Calu3 (cell line): ENCODE measurements around the gene KIF3C. TPM values are rescaled to one million over a fixed set of nuclear protein-coding genes. Genes with fewer than 3 reads are reported as not detected.

ENCODE experiments used
- BruUV-seq: library from RNA; stranded (reverse); fragments of 400-500 nt; replicated peaks from 2 replicates; lab custom pipeline; 2021; lab: Mats Ljungman, UMichigan
- CTCF ChIA-PET: fragments of 300-600 bp; sonication (Branson Sonifier 250); formaldehyde crosslinking; loops from one replicate; lab custom pipeline; 2022; ENCODE audit warnings: antibody characterized with exemption; lab: Charles Lee
- DNase-seq: peaks from one replicate; pipeline ENCODE4 v3.0.0; 2022
- H3K27ac Mint-ChIP-seq: one replicate; pipeline ENCODE4 v1.8.0; 2022; ENCODE audit warnings: mixed read lengths; ENCODE audit not compliant: unreplicated experiment
- H3K27me3 Mint-ChIP-seq: one replicate; pipeline ENCODE4 v1.8.0; 2022; ENCODE audit warnings: mixed read lengths; ENCODE audit not compliant: unreplicated experiment
- H3K36me3 Mint-ChIP-seq: one replicate; pipeline ENCODE4 v1.8.0; 2022; ENCODE audit warnings: mild to moderate bottlenecking, moderate library complexity, mixed read lengths; ENCODE audit not compliant: insufficient read depth, unreplicated experiment
- H3K4me1 Mint-ChIP-seq: one replicate; pipeline ENCODE4 v1.8.0; 2022; ENCODE audit warnings: mild to moderate bottlenecking, low read depth, mixed read lengths; ENCODE audit not compliant: unreplicated experiment
- H3K4me3 Mint-ChIP-seq: one replicate; pipeline ENCODE4 v1.8.0; 2022; ENCODE audit warnings: mild to moderate bottlenecking, low read depth, moderate library complexity, mixed read lengths; ENCODE audit not compliant: unreplicated experiment
- H3K9me3 Mint-ChIP-seq: one replicate; pipeline ENCODE4 v1.8.0; 2022; ENCODE audit warnings: low read depth, mixed read lengths; ENCODE audit not compliant: unreplicated experiment
- CTCF ChIP-seq: fragments of 200-600 bp; IDR thresholded peaks from one replicate; pipeline ENCODE4 v1.8.0; 2022; ENCODE audit warnings: antibody characterized with exemption; ENCODE audit not compliant: unreplicated experiment
- intact Hi-C: fragments of 100-400 bp; cut with micrococcal nuclease; formaldehyde crosslinking; loops from one replicate; pipeline ENCODE4 v1.10.0; 2022; ENCODE audit not compliant: unreplicated experiment
- total RNA-seq: library from RNA; stranded (reverse); gene quantifications from 2 replicates; pipeline ENCODE4 v1.2.3, GENCODE V29; 2022

The KIF3C gene
- total RNA-seq, 1 experiment from 2014 or later, result 4.2 TPM

DNA sequence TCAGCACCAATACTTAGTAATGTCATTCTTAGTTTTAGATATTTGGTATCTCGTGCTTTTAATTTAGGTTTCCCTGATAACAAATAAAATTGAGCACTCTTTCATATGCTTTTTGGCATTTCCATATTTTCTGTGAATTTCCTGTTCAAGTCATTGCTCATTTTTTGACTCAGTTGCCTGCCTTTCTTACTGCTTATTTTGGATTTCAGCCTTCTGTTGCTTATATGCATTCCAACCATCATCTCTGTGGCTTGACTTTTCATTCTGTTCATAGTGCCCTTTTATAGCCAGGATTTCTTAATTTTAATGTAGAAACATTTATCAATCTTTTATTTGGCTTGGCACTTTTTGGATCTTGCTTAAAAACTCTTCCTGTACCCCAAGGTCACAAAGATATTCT lies 14.5 kb upstream of the KIF3C start:
- CTCF ChIA-PET, result no interaction called here
- no peaks in the 10 kb centered on the region for H3K27me3 Mint-ChIP-seq
- H3K4me1 Mint-ChIP-seq, result peaks cover 61% of the 10 kb centered on the region
- H3K4me3 Mint-ChIP-seq, result no peak overlapping the region
- no peak for TF ChIP-seq CTCF
- no peaks in the 10 kb centered on the region for H3K9me3 Mint-ChIP-seq
- no TSS peak for BruUV-seq
- no peak for DNase-seq
- intact Hi-C loops, result loop anchor here (5.0 kb wide), 1 partner anchor 40 kb away; no protein-coding TSS in a partner anchor
- H3K36me3 Mint-ChIP-seq, result peaks cover 10% of the 10 kb centered on the region
- no peak overlapping the region for H3K27ac Mint-ChIP-seq

DNA sequence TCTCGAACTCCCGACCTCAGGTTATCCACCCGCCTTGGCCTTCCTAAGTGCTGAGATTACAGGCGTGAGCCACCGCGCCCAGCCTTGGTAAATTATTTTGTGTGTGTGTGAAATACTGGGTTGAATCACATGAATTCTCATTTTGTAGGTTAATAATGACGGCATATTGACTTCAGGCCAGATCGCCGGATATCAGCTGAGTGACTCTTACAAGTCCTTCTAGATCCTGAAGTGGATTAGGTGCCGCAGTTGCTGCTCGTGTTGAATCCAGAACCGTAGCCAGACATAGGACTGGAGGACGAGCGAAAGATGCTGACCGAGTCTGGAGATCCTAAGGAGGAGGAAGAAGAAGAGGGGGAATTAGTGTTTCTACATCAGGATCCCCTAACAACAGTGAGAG lies 12.2 kb upstream of the KIF3C start:
- CTCF ChIA-PET, result no interaction called here
- Mint-ChIP-seq H3K4me1 (peaks cover 51% of the 10 kb centered on the region), H3K4me3 (no peak overlapping the region), H3K9me3 (no peaks in the 10 kb centered on the region), H3K36me3 (peaks cover 9% of the 10 kb centered on the region), H3K27me3 (no peaks in the 10 kb centered on the region), H3K27ac (no peak overlapping the region)
- no TSS peak for BruUV-seq
- no peak for DNase-seq
- intact Hi-C loops, result no loop called here
- no peak for TF ChIP-seq CTCF

DNA sequence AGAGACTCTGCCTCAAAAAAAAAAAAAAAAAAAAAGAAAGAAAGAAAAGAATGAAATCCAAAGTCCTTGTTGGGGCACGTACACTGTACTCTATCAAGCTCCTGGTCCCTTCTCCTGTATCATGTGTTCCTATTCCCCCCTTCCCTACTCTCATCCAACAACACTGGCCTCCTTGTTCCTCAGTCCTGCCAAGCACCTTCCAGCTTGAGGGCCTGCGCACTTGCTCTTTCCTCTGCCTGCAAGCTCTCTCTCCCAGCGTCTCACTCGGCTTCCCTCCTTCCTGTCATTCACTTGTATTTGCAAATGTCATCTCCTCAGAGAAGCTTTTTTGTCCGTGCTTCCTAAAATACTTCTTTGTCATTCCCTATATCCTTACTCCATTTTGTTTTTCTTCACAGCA lies 10.8 kb upstream of the KIF3C start:
- H3K4me1 Mint-ChIP-seq, result peaks cover 36% of the 10 kb centered on the region
- DNase-seq, result no peak
- no peak overlapping the region for H3K27ac Mint-ChIP-seq
- no peak overlapping the region for H3K4me3 Mint-ChIP-seq
- TF ChIP-seq CTCF, result no peak
- no peaks in the 10 kb centered on the region for H3K9me3 Mint-ChIP-seq
- H3K36me3 Mint-ChIP-seq, result no peaks in the 10 kb centered on the region
- intact Hi-C loops, result no loop called here
- no peaks in the 10 kb centered on the region for H3K27me3 Mint-ChIP-seq
- CTCF ChIA-PET, result interaction anchor here (0.5 kb wide), 1 partner anchor 152 kb away, joined by 5 read pairs; no protein-coding TSS in a partner anchor
- BruUV-seq, result no TSS peak

DNA sequence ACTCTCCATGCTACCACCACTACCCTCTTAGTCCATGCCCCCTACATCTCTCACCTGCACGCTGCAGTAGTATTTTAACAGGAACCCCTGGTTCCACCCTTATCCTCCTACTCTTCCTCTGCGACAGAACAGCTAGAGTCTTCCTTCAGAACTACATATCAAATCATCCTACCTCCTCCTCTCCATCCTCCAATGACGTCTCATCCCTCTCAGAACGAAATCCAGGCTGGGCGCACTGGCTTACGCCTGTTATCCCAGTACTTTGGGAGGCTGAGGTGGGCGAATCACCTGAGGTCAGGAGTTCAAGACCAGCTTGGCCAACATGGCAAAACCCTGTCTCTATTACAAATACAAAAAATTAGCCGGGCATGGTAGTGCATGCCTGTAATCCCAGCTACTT lies 10.3 kb upstream of the KIF3C start:
- CTCF ChIA-PET, result interaction anchor here (0.5 kb wide), 1 partner anchor 152 kb away, joined by 5 read pairs; no protein-coding TSS in a partner anchor
- Mint-ChIP-seq H3K9me3 (no peaks in the 10 kb centered on the region), H3K27ac (no peak overlapping the region), H3K4me1 (peaks cover 31% of the 10 kb centered on the region), H3K4me3 (no peak overlapping the region), H3K27me3 (no peaks in the 10 kb centered on the region), H3K36me3 (no peaks in the 10 kb centered on the region)
- intact Hi-C loops, result no loop called here
- no peak for TF ChIP-seq CTCF
- DNase-seq, result no peak
- BruUV-seq, result no TSS peak
